SK-N-SH treated with all-trans-retinoic acid at 6 μM for 48 hours (cell line): ENCODE data around the gene CDK5RAP2.

Source experiments
- ATAC-seq: fragments of 200-7000 bp; cut with Tn5 transposase; 3 replicates; pipeline ENCODE4 v1.9.1; 2020; ENCODE audit warnings: mild to moderate bottlenecking, moderate library complexity
- BACH2 ChIP-seq: fragments of 250-450 bp; sonication (Bioruptor Pico); IDR thresholded peaks from 2 replicates; pipeline ENCODE4 v1.9.0; 2021; ENCODE audit warnings: mild to moderate bottlenecking, borderline replicate concordance
- CREB5 ChIP-seq: fragments of 250-450 bp; sonication (Bioruptor Pico); IDR thresholded peaks from 2 replicates; pipeline ENCODE4 v1.5.1; 2020; ENCODE audit warnings: low read depth, mild to moderate bottlenecking, moderate library complexity
- CSDC2 ChIP-seq: fragments of 250-450 bp; sonication (Bioruptor Pico); IDR thresholded peaks from 2 replicates; pipeline ENCODE4 v1.5.0; 2020; ENCODE audit warnings: mild to moderate bottlenecking, moderate library complexity
- CSRNP3 ChIP-seq: fragments of 250-450 bp; sonication (Bioruptor Pico); IDR thresholded peaks from 2 replicates; pipeline ENCODE4 v1.5.1; 2021; ENCODE audit warnings: mild to moderate bottlenecking, moderate library complexity
- ESRRG ChIP-seq: fragments of 250-450 bp; sonication (Bioruptor Pico); IDR thresholded peaks from 2 replicates; pipeline ENCODE4 v1.6.1; 2021; ENCODE audit warnings: mild to moderate bottlenecking
- GLIS3 ChIP-seq: fragments of 250-450 bp; sonication (Bioruptor Pico); IDR thresholded peaks from 2 replicates; pipeline ENCODE4 v1.5.0; 2020; ENCODE audit warnings: mild to moderate bottlenecking, moderate library complexity
- ISL1 ChIP-seq: fragments of 250-450 bp; sonication (Bioruptor Pico); IDR thresholded peaks from 2 replicates; pipeline ENCODE4 v2.1.2; 2022; ENCODE audit warnings: mild to moderate bottlenecking, moderate library complexity
- OSR1 ChIP-seq: fragments of 250-450 bp; sonication (Bioruptor Pico); IDR thresholded peaks from 2 replicates; pipeline ENCODE4 v1.8.0; 2022; ENCODE audit warnings: moderate library complexity, mild to moderate bottlenecking, inconsistent platforms
- PATZ1 ChIP-seq: fragments of 250-450 bp; sonication (Bioruptor Pico); IDR thresholded peaks from 2 replicates; pipeline ENCODE4 v1.8.0; 2020; ENCODE audit warnings: mild to moderate bottlenecking, moderate library complexity, borderline replicate concordance
- PPARA ChIP-seq: fragments of 250-450 bp; sonication (Bioruptor Pico); IDR thresholded peaks from 2 replicates; pipeline ENCODE4 v1.5.0; 2020; ENCODE audit warnings: mild to moderate bottlenecking, borderline replicate concordance
- SNAI2 ChIP-seq: fragments of 250-450 bp; sonication (Bioruptor Pico); IDR thresholded peaks from 2 replicates; pipeline ENCODE4 v1.5.0; 2020; ENCODE audit warnings: mild to moderate bottlenecking, moderate library complexity
- TCF4 ChIP-seq: fragments of 250-450 bp; sonication (Bioruptor Pico); IDR thresholded peaks from 2 replicates; pipeline ENCODE4 v1.8.0; 2021; ENCODE audit warnings: mild to moderate bottlenecking, moderate library complexity, borderline replicate concordance
- TOX ChIP-seq: fragments of 250-450 bp; sonication (Bioruptor Pico); IDR thresholded peaks from 2 replicates; pipeline ENCODE4 v1.8.0; 2021; ENCODE audit warnings: mild to moderate bottlenecking, moderate library complexity, borderline replicate concordance
- ZFP3 ChIP-seq: fragments of 250-450 bp; sonication (Bioruptor Pico); IDR thresholded peaks from 2 replicates; pipeline ENCODE4 v1.5.0; 2020; ENCODE audit warnings: mild to moderate bottlenecking, moderate library complexity
- ZFP30 ChIP-seq: fragments of 450-650 bp; formaldehyde crosslinking; IDR thresholded peaks from 2 replicates; pipeline ENCODE4 v1.5.0; 2022; ENCODE audit warnings: mild to moderate bottlenecking, moderate library complexity
- ZNF8 ChIP-seq: fragments of 450-650 bp; formaldehyde crosslinking; IDR thresholded peaks from 2 replicates; pipeline ENCODE4 v1.5.0; 2020; ENCODE audit warnings: mild to moderate bottlenecking, moderate library complexity
- TF ChIP-seq, protein P1 (sequence below): fragments of 250-450 bp; sonication (Bioruptor Pico); IDR thresholded peaks from 2 replicates; pipeline ENCODE4 v1.5.0; 2020; ENCODE audit warnings: mild to moderate bottlenecking, moderate library complexity
- TF ChIP-seq, protein P2 (sequence below): fragments of 250-450 bp; sonication (Bioruptor Pico); IDR thresholded peaks from 2 replicates; pipeline ENCODE4 v1.8.0; 2021; ENCODE audit warnings: low read depth, mild to moderate bottlenecking, moderate library complexity, borderline replicate concordance

The CDK5RAP2 gene

GRCh38 chr9:120579139-120580050 lies 572 bp downstream of the CDK5RAP2 start:
- TF ChIP-seq ZFP3 (CRISPR knock-in tag) (no peak), BACH2 (no peak), OSR1 (CRISPR knock-in tag) (no peak), ESRRG (CRISPR knock-in tag) (no peak), CREB5 (no peak), GLIS3 (CRISPR knock-in tag) (no peak), PATZ1 (CRISPR knock-in tag) (no peak), TOX (CRISPR knock-in tag) (no peak), ISL1 (CRISPR knock-in tag) (no peak), ZFP30 (CRISPR knock-in tag) (no peak), CSRNP3 (CRISPR knock-in tag) (no peak), ZNF8 (no peak), TCF4 (CRISPR knock-in tag) (no peak), CSDC2 (CRISPR knock-in tag) (no peak)
- TF ChIP-seq, protein P1, sequence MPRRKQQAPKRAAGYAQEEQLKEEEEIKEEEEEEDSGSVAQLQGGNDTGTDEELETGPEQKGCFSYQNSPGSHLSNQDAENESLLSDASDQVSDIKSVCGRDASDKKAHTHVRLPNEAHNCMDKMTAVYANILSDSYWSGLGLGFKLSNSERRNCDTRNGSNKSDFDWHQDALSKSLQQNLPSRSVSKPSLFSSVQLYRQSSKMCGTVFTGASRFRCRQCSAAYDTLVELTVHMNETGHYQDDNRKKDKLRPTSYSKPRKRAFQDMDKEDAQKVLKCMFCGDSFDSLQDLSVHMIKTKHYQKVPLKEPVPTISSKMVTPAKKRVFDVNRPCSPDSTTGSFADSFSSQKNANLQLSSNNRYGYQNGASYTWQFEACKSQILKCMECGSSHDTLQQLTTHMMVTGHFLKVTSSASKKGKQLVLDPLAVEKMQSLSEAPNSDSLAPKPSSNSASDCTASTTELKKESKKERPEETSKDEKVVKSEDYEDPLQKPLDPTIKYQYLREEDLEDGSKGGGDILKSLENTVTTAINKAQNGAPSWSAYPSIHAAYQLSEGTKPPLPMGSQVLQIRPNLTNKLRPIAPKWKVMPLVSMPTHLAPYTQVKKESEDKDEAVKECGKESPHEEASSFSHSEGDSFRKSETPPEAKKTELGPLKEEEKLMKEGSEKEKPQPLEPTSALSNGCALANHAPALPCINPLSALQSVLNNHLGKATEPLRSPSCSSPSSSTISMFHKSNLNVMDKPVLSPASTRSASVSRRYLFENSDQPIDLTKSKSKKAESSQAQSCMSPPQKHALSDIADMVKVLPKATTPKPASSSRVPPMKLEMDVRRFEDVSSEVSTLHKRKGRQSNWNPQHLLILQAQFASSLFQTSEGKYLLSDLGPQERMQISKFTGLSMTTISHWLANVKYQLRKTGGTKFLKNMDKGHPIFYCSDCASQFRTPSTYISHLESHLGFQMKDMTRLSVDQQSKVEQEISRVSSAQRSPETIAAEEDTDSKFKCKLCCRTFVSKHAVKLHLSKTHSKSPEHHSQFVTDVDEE (CRISPR knock-in tag) = no peak
- TF ChIP-seq, protein P2, sequence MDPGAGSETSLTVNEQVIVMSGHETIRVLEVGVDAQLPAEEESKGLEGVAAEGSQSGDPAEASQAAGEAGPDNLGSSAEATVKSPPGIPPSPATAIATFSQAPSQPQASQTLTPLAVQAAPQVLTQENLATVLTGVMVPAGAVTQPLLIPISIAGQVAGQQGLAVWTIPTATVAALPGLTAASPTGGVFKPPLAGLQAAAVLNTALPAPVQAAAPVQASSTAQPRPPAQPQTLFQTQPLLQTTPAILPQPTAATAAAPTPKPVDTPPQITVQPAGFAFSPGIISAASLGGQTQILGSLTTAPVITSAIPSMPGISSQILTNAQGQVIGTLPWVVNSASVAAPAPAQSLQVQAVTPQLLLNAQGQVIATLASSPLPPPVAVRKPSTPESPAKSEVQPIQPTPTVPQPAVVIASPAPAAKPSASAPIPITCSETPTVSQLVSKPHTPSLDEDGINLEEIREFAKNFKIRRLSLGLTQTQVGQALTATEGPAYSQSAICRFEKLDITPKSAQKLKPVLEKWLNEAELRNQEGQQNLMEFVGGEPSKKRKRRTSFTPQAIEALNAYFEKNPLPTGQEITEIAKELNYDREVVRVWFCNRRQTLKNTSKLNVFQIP (CRISPR knock-in tag) = no peak
- ATAC-seq = peak; percentile 24

GRCh38 chr9:120574473-120574872 lies 5.5 kb downstream of the CDK5RAP2 start:
- ATAC-seq = no peak

More at GRCh38 chr9:120574473-120574872, 5.5 kb downstream of the CDK5RAP2 start:
- TF ChIP-seq CREB5 = no peak
- no peak for TF ChIP-seq CSDC2 (CRISPR knock-in tag)
- TF ChIP-seq GLIS3 (CRISPR knock-in tag) = no peak
- TF ChIP-seq SNAI2 (CRISPR knock-in tag) = no peak
- TF ChIP-seq CSRNP3 (CRISPR knock-in tag) = no peak
- TF ChIP-seq PPARA = no peak
- no peak for TF ChIP-seq TCF4 (CRISPR knock-in tag)
- no peak for TF ChIP-seq ISL1 (CRISPR knock-in tag)
- TF ChIP-seq OSR1 (CRISPR knock-in tag) = no peak
